GM19372 (cell line): ENCODE measurements around the gene MESD.

Experiments used
- ATAC-seq: cut with Tn5 transposase; IDR thresholded peaks from one replicate; pipeline ENCODE4 v1.9.1; 2021; ENCODE audit warnings: mild to moderate bottlenecking, low read depth, moderate library complexity; ENCODE audit not compliant: unreplicated experiment

MESD gene

DNA sequence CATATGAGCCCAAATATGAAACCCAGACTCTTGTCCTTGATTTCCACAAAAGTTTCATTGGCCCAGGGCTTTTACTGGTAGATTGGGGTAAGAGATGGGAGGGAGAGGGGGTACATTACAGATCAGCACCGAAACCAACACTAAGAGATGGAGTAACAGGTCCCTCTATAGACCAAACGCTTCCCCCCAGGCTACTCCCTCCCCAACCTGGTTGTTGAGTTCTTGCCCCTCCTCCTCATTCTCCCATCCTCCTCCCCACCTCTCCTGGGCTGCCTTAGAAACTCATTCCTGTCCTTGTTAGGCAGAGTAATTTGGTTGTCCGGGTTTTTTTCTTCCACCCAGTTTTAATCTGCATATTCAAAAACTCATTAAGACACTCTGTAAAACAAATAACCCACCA, 74.1 kb downstream of the MESD start:
- no peak for ATAC-seq

- ATAC-seq, result no peak
Measured at GRCh38 chr15:80913541-80913940, 76.1 kb downstream of the MESD start.

DNA sequence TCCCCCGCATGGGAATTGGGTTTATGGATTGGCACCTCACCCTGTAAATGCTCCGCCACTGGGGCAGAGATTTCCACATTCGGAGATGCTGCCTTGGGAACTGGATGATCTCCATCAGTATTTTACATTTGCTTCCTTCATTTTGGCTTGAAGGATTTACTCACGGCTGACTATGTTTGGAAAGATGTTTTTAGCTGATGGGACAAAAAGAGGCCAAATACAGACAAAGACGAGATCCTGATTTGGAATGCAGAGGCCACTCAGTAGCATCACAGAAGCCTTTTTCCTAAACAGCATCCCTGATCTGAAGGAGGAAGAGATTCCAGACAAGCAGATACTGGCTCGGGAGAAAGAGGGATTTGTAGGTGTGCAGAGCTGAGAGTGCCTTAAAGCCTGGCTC, 76.9 kb downstream of the MESD start:
- no peak for ATAC-seq

DNA sequence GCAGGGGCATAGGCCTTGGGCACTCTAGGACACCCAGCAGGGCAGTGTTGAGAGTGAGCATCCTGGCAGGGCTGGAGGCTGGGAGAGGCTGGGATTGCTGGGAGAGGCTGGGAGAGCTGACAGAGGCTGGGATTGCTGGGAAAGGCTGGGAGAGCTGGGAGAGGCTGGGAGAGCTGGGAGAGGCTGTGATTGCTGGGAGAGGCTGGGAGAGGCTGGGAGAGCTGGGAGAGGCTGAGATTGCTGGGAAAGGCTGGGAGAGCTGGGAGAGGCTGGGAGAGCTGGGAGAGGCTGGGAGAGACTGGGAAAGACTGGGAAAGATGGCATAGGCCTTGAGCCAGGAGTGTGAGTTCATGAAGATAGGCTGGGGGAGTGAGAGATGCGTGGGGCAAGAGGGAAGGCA, 77.8 kb downstream of the MESD start:
- no peak for ATAC-seq

- ATAC-seq, result no peak
Measured at GRCh38 chr15:80906159-80906766, 83.4 kb downstream of the MESD start.

DNA sequence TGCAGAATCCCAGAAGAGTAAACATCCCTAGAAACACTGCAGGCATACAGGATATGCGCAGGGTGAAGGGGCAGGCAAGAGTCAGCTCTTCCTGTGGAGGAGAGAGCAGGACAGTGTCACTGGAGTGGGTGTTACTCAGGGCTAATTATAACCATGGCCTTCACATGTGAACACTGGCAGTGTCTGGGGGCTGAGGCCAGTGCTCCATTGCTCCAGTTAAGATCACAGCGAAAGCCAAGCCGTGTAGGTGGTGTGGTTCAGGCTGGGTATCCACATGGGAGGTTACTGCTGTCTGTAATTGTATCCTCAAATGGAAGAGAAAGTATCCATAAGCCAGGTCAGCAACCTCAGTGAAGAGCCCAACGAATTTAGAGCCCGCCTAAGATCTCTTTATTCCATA, 84.6 kb downstream of the MESD start:
- no peak for ATAC-seq

- ATAC-seq, result no peak
Measured at GRCh38 chr15:80902298-80902801, 87.3 kb downstream of the MESD start.

DNA sequence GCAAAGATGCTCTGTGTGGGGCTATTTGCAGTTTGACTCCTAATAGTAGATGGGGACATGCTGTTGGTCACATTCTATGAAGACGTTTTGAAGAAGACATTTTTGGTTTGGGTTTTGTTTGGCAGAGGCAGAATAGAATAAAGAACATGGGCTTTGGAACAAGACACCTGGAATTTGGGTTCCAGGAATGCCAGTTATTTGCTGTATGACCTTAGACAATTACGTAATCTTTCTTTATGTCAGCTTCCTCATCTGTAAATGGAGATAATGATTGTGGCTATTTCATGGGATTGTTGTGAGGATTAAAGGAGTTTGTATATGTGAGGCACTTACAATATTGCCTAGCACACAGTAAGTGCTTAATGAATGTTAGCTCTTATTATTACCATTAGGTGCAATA, 91.6 kb downstream of the MESD start:
- ATAC-seq, result no peak
